Gastroesophageal sphincter (tissue), 3 donors: ENCODE results near the gene CTCFL.

ENCODE experiments used
- CTCF ChIP-seq, 4 experiments: fragments of 200-600 bp in 2 of 4; fragments of 450-650 bp in 2 of 4; sonication (generic) in 1 of 4; IDR thresholded peaks; one replicate each; pipeline ENCODE4 v1.5.1; 2017 to 2019; ENCODE audit warnings: antibody characterized with exemption in 4 of 4, mild to moderate bottlenecking in 2 of 4, moderate library complexity in 2 of 4
- POLR2AphosphoS5 ChIP-seq: sonication (generic); formaldehyde crosslinking; IDR thresholded peaks from one replicate; pipeline ENCODE4 v1.6.1; 2017; ENCODE audit warnings: antibody characterized with exemption

DNA sequence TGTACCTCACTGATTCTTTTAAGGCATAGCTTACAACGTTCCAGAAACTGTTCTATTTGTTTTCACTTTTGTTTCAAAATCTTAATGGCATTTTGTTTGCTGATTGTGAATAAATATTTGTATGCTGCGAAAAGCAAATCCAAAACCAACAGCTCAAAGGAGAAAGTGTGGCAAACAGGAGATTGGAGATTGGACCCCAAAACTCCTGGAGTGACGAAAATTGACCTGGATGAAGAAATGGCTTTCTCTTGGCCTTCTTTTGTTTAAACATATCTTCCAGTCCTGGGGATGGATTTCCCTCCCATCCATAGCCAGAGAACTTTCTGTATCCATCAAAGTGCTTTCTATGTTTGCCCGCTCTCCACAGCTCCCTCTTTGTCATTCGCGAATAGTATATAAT, 2.8 kb upstream of the CTCFL start:
- no peak for TF ChIP-seq CTCF (IDR thresholded peaks at IDR 0.05)
- no peak for TF ChIP-seq POLR2AphosphoS5
